ENCODE data around the gene SYT5.

- no peak for TF ChIP-seq POLR2A (IDR thresholded peaks at IDR 0.05; ENCODE audit: low read depth, low read length)
- no peak for TF ChIP-seq CTCF (IDR thresholded peaks at IDR 0.05 in 2 of 3, conservative IDR thresholded peaks at IDR 0.05 in 1 of 3; ENCODE audit: control insufficient read depth in 2 of 3, extremely low read depth in 1 of 3, insufficient read depth in 1 of 3, low read depth in 3 of 3, low read length in 3 of 3)
- no peak for TF ChIP-seq SMAD1 (IDR thresholded peaks at IDR 0.05; ENCODE audit: low read depth, partially characterized antibody)
- no peak for TF ChIP-seq NRF1 (conservative IDR thresholded peaks at IDR 0.05; ENCODE audit: low read depth, low read length)
- no peak for TF ChIP-seq TAF1 (IDR thresholded peaks at IDR 0.05; ENCODE audit: borderline replicate concordance, low read depth, low read length)
- TF ChIP-seq ATF7 (IDR thresholded peaks at IDR 0.05; ENCODE audit: low read depth): no peak
- TF ChIP-seq EZH2 (IDR thresholded peaks at IDR 0.05; ENCODE audit: borderline replicate concordance, control insufficient read depth, low read depth, low read length): no peak
These were observed 44.1 kb upstream of the SYT5 start for GRCh38 chr19:55224038-55224665.
